Measurements from ENCODE around the gene MARCKSL1. TPM values are rescaled to one million over a fixed set of nuclear protein-coding genes. Genes with fewer than 3 reads are reported as not detected.

The MARCKSL1 gene
- total and polyA plus RNA-seq, 2 of the 8 experiments (the other 6 are each of a cell fraction or from before 2014, with no cell fraction given), result 536 to 558 TPM

DNA sequence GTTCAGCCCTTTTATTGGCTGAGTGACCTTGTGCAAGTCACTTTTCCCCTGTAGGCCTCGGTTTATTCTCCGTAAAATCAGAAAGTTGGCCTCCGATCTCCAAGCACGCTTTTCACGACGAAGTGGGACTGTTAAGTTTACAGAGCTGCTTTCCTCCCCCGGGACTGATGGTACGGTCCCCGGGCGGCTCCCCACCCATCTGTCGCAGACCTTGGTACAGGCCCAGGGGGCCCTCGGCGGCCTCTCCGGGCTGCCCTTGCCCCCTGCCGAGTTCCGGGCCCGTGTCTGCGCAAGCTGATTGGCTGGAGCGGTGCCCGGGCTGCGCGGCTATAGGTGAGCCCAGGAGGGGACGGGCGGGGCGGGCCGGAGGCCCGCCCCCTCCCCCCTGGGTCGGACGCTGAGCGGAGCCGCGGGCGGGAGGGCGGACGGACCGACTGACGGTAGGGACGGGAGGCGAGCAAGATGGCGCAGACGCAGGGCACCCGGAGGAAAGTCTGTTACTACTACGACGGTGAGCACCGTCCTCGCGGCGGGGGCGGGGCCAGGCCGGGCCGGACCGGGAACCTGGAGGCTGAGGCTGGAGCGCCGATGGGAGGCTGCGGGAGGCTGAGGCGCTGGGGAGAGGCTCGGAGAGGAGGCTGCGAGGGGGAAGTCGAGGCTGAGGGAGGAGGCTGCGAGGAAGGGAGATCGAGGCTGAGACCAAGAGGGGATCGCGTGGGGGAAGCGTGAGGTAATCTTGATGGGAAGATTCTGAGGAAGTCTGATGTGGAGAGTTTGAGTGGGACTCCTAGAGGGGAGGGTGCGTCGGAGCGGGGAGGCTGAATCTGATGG is 44.1 kb downstream of the MARCKSL1 start, which contains the start of gene HDAC1 (continued):
- TF ChIP-seq, protein P1, sequence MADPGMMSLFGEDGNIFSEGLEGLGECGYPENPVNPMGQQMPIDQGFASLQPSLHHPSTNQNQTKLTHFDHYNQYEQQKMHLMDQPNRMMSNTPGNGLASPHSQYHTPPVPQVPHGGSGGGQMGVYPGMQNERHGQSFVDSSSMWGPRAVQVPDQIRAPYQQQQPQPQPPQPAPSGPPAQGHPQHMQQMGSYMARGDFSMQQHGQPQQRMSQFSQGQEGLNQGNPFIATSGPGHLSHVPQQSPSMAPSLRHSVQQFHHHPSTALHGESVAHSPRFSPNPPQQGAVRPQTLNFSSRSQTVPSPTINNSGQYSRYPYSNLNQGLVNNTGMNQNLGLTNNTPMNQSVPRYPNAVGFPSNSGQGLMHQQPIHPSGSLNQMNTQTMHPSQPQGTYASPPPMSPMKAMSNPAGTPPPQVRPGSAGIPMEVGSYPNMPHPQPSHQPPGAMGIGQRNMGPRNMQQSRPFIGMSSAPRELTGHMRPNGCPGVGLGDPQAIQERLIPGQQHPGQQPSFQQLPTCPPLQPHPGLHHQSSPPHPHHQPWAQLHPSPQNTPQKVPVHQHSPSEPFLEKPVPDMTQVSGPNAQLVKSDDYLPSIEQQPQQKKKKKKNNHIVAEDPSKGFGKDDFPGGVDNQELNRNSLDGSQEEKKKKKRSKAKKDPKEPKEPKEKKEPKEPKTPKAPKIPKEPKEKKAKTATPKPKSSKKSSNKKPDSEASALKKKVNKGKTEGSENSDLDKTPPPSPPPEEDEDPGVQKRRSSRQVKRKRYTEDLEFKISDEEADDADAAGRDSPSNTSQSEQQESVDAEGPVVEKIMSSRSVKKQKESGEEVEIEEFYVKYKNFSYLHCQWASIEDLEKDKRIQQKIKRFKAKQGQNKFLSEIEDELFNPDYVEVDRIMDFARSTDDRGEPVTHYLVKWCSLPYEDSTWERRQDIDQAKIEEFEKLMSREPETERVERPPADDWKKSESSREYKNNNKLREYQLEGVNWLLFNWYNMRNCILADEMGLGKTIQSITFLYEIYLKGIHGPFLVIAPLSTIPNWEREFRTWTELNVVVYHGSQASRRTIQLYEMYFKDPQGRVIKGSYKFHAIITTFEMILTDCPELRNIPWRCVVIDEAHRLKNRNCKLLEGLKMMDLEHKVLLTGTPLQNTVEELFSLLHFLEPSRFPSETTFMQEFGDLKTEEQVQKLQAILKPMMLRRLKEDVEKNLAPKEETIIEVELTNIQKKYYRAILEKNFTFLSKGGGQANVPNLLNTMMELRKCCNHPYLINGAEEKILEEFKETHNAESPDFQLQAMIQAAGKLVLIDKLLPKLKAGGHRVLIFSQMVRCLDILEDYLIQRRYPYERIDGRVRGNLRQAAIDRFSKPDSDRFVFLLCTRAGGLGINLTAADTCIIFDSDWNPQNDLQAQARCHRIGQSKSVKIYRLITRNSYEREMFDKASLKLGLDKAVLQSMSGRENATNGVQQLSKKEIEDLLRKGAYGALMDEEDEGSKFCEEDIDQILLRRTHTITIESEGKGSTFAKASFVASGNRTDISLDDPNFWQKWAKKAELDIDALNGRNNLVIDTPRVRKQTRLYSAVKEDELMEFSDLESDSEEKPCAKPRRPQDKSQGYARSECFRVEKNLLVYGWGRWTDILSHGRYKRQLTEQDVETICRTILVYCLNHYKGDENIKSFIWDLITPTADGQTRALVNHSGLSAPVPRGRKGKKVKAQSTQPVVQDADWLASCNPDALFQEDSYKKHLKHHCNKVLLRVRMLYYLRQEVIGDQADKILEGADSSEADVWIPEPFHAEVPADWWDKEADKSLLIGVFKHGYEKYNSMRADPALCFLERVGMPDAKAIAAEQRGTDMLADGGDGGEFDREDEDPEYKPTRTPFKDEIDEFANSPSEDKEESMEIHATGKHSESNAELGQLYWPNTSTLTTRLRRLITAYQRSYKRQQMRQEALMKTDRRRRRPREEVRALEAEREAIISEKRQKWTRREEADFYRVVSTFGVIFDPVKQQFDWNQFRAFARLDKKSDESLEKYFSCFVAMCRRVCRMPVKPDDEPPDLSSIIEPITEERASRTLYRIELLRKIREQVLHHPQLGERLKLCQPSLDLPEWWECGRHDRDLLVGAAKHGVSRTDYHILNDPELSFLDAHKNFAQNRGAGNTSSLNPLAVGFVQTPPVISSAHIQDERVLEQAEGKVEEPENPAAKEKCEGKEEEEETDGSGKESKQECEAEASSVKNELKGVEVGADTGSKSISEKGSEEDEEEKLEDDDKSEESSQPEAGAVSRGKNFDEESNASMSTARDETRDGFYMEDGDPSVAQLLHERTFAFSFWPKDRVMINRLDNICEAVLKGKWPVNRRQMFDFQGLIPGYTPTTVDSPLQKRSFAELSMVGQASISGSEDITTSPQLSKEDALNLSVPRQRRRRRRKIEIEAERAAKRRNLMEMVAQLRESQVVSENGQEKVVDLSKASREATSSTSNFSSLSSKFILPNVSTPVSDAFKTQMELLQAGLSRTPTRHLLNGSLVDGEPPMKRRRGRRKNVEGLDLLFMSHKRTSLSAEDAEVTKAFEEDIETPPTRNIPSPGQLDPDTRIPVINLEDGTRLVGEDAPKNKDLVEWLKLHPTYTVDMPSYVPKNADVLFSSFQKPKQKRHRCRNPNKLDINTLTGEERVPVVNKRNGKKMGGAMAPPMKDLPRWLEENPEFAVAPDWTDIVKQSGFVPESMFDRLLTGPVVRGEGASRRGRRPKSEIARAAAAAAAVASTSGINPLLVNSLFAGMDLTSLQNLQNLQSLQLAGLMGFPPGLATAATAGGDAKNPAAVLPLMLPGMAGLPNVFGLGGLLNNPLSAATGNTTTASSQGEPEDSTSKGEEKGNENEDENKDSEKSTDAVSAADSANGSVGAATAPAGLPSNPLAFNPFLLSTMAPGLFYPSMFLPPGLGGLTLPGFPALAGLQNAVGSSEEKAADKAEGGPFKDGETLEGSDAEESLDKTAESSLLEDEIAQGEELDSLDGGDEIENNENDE (IDR thresholded peaks at IDR 0.05; ENCODE audit: insufficient replicate concordance, low read length), result no peak
- TF ChIP-seq YY1 (IDR thresholded peaks at IDR 0.05; ENCODE audit: low read depth, low read length) (peak; percentile 79), EP300 (IDR thresholded peaks at IDR 0.05; ENCODE audit: borderline replicate concordance in 1 of 2, low read depth in 2 of 2, low read length in 2 of 2) (peak; percentile 30 to 92), CHD2 (IDR thresholded peaks at IDR 0.05; ENCODE audit: low read length) (peak; percentile 12; the same call in 1 of the 2 replicates), SAP30 (IDR thresholded peaks at IDR 0.05; ENCODE audit: insufficient read depth, insufficient replicate concordance, low read length) (no peak), BCL11A (IDR thresholded peaks at IDR 0.05; ENCODE audit: low read depth in 2 of 2, low read length in 2 of 2) (no peak), JUND (IDR thresholded peaks at IDR 0.05; ENCODE audit: low read length) (peak; percentile 44; the same call in 1 of the 2 replicates), SP2 (IDR thresholded peaks at IDR 0.05; ENCODE audit: low read length) (no peak; the same call in 1 of the 2 replicates), ZNF274 (IDR thresholded peaks at IDR 0.05; ENCODE audit: borderline replicate concordance, extremely low read depth, low read length) (no peak)

All from H1 (cell line).